Panc1 (cell line): Measurements from ENCODE around the gene TBX20. TPM values are rescaled to one million over a fixed set of nuclear protein-coding genes. Genes with fewer than 3 reads are reported as not detected.
"Not testable (repeated sequence)": the region's sequence is repeated elsewhere in the genome, so short reads cannot be mapped to it uniquely, and the experiment has no call there.

ENCODE experiments used
- ATAC-seq: fragments of 200-7000 bp; cut with Tn5 transposase; 2 replicates; pipeline ENCODE4 v1.9.1; 2020; ENCODE audit warnings: mild to moderate bottlenecking, moderate library complexity
- BruUV-seq: library from RNA; stranded (reverse); fragments of 400-500 nt; replicated peaks from 2 replicates; lab custom pipeline; 2021; lab: Mats Ljungman, UMichigan
- CTCF ChIA-PET: fragments of 300-600 bp; sonication (Branson Sonifier 250); formaldehyde crosslinking; loops from one replicate; lab custom pipeline; 2022; ENCODE audit warnings: antibody characterized with exemption; lab: Charles Lee
- POLR2A ChIA-PET: fragments of 300-600 bp; sonication (Branson Sonifier 250); formaldehyde crosslinking; loops from one replicate; lab custom pipeline; 2022; ENCODE audit warnings: antibody characterized with exemption; lab: Charles Lee
- DNase-seq: peaks from one replicate; pipeline ENCODE4 v3.0.0-alpha.2; 2010; ENCODE audit warnings: low read depth, low spot score
- H3K27ac ChIP-seq: 2 replicates; pipeline ENCODE4 v1.5.1; 2011; ENCODE audit warnings: mild to moderate bottlenecking, low read length, inconsistent platforms
- H3K27me3 ChIP-seq: fragments of 200-500 bp; sonication (Bioruptor generic); 2 replicates; pipeline ENCODE4 v1.6.0; 2014; ENCODE audit warnings: low read length, inconsistent platforms; ENCODE audit not compliant: control insufficient read depth, insufficient read depth
- H3K36me3 ChIP-seq: fragments of 200-500 bp; sonication (Bioruptor generic); 2 replicates; pipeline ENCODE4 v1.5.1; 2014; ENCODE audit warnings: inconsistent platforms, mild to moderate bottlenecking, low read length, moderate library complexity; ENCODE audit not compliant: control insufficient read depth, insufficient read depth
- H3K4me1 ChIP-seq: 2 replicates; pipeline ENCODE4 v1.5.1; 2011; ENCODE audit warnings: inconsistent platforms, mild to moderate bottlenecking, low read length, moderate library complexity; ENCODE audit not compliant: control insufficient read depth, insufficient read depth
- H3K4me3 ChIP-seq, 2 experiments: 2 replicates each; pipeline ENCODE4 v1.5.1; 2011 to 2012; ENCODE audit warnings: low read depth in 2 of 2, low read length in 2 of 2, mild to moderate bottlenecking in 2 of 2, inconsistent platforms in 1 of 2, moderate library complexity in 1 of 2
- H3K9me3 ChIP-seq: fragments of 200-500 bp; sonication (Bioruptor generic); 2 replicates; pipeline ENCODE4 v1.5.1; 2014; ENCODE audit warnings: low read depth, mild to moderate bottlenecking, inconsistent platforms, low read length, moderate library complexity; ENCODE audit not compliant: control insufficient read depth, insufficient read depth
- CTCF ChIP-seq: fragments of 450-650 bp; IDR thresholded peaks from 2 replicates; pipeline ENCODE4 v1.5.1; 2017; ENCODE audit warnings: mild to moderate bottlenecking
- POLR2AphosphoS5 ChIP-seq: IDR thresholded peaks from 2 replicates; pipeline ENCODE4 v1.6.1; 2012; ENCODE audit warnings: mild to moderate bottlenecking, low read depth, low read length, moderate library complexity
- SIN3A ChIP-seq: IDR thresholded peaks from 2 replicates; pipeline ENCODE4 v1.6.1; 2012; ENCODE audit warnings: low read depth, mild to moderate bottlenecking, low read length, moderate library complexity, borderline replicate concordance; ENCODE audit not compliant: insufficient read depth
- TCF7L2 ChIP-seq: IDR thresholded peaks from 2 replicates; pipeline ENCODE4 v1.6.1; 2011; ENCODE audit warnings: mild to moderate bottlenecking, low read depth, low read length, inconsistent platforms
- in situ Hi-C: cut with HindIII; loops from 2 replicates; pipeline ENCODE4 v1.10.0; 2016; ENCODE audit warnings: low sequenced_read_pairs, low pct_unique_long_range_greater_than_20kb
- intact Hi-C: fragments of 100-400 bp; cut with micrococcal nuclease; formaldehyde crosslinking; loops from one replicate; pipeline ENCODE4 v1.10.0; 2022; ENCODE audit not compliant: unreplicated experiment
- total RNA-seq: library from RNA; stranded (reverse); gene quantifications from one replicate; pipeline ENCODE4 v1.2.1, GENCODE V29; 2021; ENCODE audit not compliant: unreplicated experiment
- TF ChIP-seq, protein P1 (sequence below), 2 experiments: IDR thresholded peaks; 2 replicates each; pipeline ENCODE4 v1.6.1; 2011 to 2012; ENCODE audit warnings: low read depth in 2 of 2, control low read depth in 1 of 2, low read length in 1 of 2, mild to moderate bottlenecking in 1 of 2, moderate library complexity in 1 of 2; ENCODE audit not compliant: insufficient read depth in 1 of 2

The TBX20 gene
- total RNA-seq, 1 experiment from 2014 or later = not detected

GRCh38 chr7:35185908-35186731 is 67.8 kb downstream of the TBX20 start:
- BruUV-seq = no TSS peak
- Histone ChIP-seq H3K27me3 (no peaks in the 10 kb centered on the region), H3K27ac (peak overlapping the region; percentile 62), H3K9me3 (no peaks in the 10 kb centered on the region), H3K4me3 (peak overlapping the region; percentile 63 to 74), H3K36me3 (no peaks in the 10 kb centered on the region), H3K4me1 (no peaks in the 10 kb centered on the region)
- intact Hi-C loops (loop anchor here (5.0 to 10.0 kb wide), 2 partner anchors 111 to 351 kb away; no protein-coding TSS in a partner anchor), in situ Hi-C loops (no loop called here)
- TF ChIP-seq SIN3A = 0 out of 2 replicates have a peak, but pooled peaks have one; percentile 3
- TF ChIP-seq, protein P1, sequence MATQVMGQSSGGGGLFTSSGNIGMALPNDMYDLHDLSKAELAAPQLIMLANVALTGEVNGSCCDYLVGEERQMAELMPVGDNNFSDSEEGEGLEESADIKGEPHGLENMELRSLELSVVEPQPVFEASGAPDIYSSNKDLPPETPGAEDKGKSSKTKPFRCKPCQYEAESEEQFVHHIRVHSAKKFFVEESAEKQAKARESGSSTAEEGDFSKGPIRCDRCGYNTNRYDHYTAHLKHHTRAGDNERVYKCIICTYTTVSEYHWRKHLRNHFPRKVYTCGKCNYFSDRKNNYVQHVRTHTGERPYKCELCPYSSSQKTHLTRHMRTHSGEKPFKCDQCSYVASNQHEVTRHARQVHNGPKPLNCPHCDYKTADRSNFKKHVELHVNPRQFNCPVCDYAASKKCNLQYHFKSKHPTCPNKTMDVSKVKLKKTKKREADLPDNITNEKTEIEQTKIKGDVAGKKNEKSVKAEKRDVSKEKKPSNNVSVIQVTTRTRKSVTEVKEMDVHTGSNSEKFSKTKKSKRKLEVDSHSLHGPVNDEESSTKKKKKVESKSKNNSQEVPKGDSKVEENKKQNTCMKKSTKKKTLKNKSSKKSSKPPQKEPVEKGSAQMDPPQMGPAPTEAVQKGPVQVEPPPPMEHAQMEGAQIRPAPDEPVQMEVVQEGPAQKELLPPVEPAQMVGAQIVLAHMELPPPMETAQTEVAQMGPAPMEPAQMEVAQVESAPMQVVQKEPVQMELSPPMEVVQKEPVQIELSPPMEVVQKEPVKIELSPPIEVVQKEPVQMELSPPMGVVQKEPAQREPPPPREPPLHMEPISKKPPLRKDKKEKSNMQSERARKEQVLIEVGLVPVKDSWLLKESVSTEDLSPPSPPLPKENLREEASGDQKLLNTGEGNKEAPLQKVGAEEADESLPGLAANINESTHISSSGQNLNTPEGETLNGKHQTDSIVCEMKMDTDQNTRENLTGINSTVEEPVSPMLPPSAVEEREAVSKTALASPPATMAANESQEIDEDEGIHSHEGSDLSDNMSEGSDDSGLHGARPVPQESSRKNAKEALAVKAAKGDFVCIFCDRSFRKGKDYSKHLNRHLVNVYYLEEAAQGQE (IDR thresholded peaks at IDR 0.05; ENCODE audit: insufficient read depth in 1 of 2, low read depth in 2 of 2, low read length in 1 of 2) = 0 out of 4 replicates have a peak, but pooled peaks of 1 of the 2 experiments have one; percentile 18
- peak; percentile 32 for TF ChIP-seq CTCF
- peak; percentile 32; the same call in 1 of the 2 replicates for TF ChIP-seq POLR2AphosphoS5
- no peak for TF ChIP-seq TCF7L2
- ChIA-PET POLR2A (interaction anchor here (0.6 kb wide), 2 partner anchors 194 to 650 kb away, joined by 3 to 4 read pairs; no protein-coding TSS in a partner anchor), CTCF (no interaction called here)
- ATAC-seq (peak; percentile 94), DNase-seq (no peak)

DNA sequence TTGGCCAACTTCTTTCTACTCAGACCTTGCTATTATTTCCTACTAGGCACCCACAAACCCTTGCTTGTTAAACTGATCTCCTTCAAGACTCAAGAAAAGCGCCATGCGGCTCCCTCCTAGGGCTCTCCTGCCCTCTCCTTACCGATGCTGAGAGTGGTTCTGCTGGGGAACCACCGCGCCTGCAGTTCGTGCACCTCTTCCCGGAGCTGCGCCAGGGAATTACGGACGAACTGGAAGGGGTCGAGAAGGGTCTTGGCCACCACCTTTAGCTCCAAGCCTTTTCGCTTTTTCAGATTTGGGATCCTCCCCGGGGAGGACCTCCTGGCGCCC is 68.4 kb downstream of the TBX20 start:
- ATAC-seq = peak; percentile 56
- H3K36me3 ChIP-seq, H3K9me3 ChIP-seq, H3K27me3 ChIP-seq, DNase-seq, CTCF ChIA-PET, in situ Hi-C loops, BruUV-seq, H3K4me1 ChIP-seq, POLR2A ChIA-PET: not testable (repeated sequence)
- Histone ChIP-seq H3K27ac (peak overlapping the region; percentile 62), H3K4me3 (peak overlapping the region; percentile 63 to 74)
- intact Hi-C loops = loop anchor here (5.0 to 10.0 kb wide), 2 partner anchors 111 to 352 kb away; no protein-coding TSS in a partner anchor
- TF ChIP-seq SIN3A (0 out of 2 replicates have a peak, but pooled peaks have one; percentile 31), CTCF (peak; percentile 76; the same call in 1 of the 2 replicates)

DNA sequence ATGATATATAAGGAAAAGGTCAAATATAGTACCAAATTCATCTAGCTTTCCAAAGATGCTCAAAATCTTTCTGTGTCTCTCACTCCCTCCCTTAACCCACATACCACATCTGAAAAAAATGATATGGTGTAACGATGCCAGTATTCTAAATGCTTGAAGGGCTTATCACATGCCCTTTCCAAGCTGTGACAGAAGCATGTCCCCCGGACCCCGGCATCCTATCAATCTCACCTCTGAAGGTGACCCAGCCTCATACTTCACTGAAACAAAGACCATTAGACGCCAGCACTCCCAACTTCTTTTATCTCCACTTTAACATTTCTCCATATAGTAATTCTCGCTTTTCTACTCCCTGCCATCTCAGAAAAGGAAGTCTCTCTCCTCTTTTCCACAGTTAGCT is 68.9 kb downstream of the TBX20 start:
- ATAC-seq, H3K4me1 ChIP-seq, H3K27me3 ChIP-seq, DNase-seq, in situ Hi-C loops, BruUV-seq, CTCF ChIA-PET, POLR2A ChIA-PET, H3K9me3 ChIP-seq, H3K36me3 ChIP-seq: not testable (repeated sequence)
- intact Hi-C loops = loop anchor here (5.0 to 10.0 kb wide), 2 partner anchors 110 to 352 kb away; no protein-coding TSS in a partner anchor
- peak overlapping the region; percentile 62 for H3K27ac ChIP-seq
- H3K4me3 ChIP-seq = peak overlapping the region; percentile 63 to 74

- H3K4me3 ChIP-seq = peak overlapping the region; percentile 4 to 30
- intact Hi-C loops = loop anchor here (10.0 kb wide), 1 partner anchor 109 kb away; no protein-coding TSS in a partner anchor
- DNase-seq, POLR2A ChIA-PET, BruUV-seq, H3K9me3 ChIP-seq, in situ Hi-C loops, ATAC-seq, H3K27me3 ChIP-seq, H3K4me1 ChIP-seq, H3K36me3 ChIP-seq: not testable (repeated sequence)
- CTCF ChIA-PET = interaction anchor here (0.6 kb wide), 1 partner anchor 349 kb away, joined by 5 read pairs; no protein-coding TSS in a partner anchor
- H3K27ac ChIP-seq = 0 out of 2 replicates have a peak overlapping the region, but pooled peaks have one; percentile 12
Observed at GRCh38 chr7:35183873-35184503, 69.9 kb downstream of the TBX20 start.
